GM19043 (cell line): Measurements from ENCODE around the gene CBX8.

Source experiments
- ATAC-seq: cut with Tn5 transposase; IDR thresholded peaks from one replicate; pipeline ENCODE4 v1.9.1; 2021; ENCODE audit warnings: low read depth; ENCODE audit not compliant: unreplicated experiment

Gene CBX8

DNA sequence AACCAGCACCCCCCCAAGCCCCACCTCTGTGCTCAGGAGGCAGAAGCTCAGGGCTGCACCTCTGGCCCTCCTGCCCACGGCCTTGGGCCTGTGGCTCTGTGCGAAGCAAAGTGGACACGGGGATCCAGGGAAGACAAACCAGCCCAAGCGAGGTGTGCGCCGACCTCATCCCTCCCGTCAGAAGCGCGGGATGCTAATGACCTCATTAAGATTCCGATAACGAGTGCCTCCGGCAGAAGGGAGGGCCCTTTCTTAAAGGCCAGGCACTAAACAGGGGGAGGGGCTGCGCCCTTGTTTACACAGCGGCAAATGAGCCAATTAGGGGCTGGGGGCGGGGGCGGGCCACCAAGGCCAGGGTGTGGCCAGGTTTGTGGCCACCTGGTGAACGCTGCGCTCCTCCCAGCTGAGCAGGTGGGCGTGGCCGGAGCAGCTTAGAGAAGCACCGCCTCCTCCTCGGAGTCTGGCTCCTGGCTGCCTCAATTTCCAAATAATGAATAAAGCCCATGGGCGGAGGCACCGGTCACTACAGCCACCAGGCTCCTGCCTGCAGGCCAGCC lies 39.2 kb upstream of the CBX8 start:
- ATAC-seq = no peak

DNA sequence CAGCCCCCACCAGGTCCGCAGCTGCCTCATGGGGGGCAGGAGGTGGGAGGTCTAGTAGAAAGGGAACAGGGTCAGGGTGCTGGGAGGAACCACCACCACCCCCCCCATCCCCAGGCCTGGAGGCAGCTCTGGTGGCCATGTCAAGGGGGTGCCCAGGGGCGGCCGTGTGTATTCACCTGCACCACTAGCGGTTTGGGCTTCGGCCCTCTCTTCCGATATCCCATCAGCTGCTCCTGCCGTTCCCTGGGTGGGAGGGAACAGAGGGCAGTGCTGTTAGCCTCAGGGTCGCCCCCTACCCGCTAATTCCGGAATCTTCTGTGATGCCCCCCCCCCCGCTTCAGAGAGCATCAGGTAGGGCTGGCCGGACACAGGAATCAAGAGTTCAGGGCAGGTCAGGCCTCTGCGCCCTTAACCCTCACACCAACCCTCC lies 38.6 kb upstream of the CBX8 start:
- ATAC-seq = no peak

DNA sequence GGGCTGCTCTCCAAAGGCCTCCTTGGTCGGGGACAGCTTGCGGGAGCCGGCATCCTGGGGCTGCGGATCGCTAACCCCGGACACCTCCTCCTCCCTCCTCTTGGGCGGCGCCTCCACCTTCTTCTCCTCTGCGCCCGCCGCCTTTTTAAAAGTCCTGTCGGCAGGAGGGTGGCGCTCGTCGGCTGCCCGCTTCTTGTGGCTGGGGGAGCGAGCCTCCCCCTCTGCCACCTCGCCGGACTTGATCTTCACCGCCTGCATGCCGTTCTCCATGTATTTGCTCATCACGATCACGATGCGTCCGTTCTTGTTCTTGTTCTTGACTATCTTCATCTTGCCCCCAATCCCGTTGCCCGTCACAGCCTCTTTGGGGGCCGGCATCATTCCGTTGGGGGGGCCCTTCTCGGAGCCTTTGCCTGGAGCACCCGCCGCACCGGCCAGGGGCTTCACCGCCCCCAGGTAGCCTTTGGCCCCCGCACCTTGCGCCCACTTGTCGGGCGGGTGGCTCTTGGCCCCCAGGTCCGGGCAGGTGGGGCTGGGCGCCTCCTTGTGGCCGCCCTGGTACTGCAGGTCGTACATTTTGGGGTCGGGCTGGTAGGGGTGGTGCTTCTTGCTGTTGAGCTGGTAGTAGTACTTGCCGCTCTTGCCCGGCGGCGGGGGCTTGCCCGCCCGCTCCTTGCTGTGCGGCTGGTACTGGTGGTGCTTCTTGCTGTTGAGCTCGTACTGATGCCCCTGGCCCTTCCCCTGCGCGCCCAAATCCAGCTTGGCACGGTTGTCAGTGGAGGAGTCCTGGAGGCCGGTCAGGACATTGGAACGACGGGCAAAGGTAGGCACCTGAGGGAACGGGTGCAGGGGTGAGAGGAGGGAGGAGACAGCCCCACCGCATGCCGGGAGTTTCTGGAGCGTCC lies 37.9 kb upstream of the CBX8 start:
- ATAC-seq = no peak

DNA sequence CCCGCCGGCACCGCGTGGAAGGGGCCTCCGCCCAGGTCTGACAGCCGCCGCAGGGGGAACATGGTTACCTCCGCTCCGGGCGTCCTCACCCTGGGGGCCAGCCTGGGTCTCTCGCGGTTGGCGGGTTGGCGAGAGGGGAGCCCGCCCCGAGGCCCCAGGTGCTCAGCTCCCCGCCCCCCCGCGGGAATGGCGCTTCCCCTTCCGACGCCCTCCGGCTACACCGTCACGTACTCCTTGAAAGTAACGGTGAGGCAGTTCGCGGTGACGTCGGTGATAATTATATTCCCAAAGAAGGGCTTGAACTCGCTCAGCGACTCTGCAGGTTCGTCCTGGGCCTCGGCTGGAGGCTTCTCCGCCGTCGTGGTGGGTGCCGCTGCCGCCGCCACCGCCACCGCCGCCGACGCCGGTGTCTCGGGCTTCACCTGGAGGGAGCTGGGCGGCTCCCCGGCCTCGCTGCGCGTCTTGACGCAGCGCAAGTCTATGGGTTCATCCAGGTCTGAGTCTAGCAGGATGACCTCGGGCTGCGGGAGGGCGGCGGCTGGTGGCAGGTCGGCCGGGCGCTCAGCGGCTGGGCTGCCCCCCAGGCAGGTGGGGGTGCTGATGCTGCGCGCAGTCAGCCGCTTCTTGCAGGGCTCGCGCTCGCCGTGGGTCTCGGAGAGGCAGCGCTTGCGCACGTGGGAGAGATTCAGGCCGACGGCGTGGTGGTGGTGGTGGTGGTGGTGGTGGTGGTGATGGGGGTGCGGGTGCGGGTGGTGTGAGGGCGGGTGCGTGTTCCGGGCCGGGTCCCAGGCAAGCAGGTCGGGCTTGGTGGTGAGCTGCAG lies 37.1 kb upstream of the CBX8 start:
- ATAC-seq = no peak

DNA sequence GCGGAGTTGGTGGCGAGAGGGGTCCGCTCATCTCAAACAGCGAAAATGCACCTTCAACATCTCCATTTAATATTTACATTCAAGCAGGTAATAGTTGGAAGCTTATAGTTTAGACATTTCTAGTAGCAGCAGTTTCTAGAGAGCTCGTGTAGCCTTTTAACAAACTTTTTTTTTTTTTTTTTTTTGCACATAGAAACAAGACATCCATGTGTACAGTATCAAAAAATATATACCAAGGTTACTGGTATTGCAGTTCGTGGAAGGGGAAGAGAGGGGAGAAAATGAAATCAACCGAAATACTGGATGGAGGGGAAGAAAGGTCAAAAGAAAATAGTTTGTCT lies 36.2 kb upstream of the CBX8 start:
- no peak for ATAC-seq

DNA sequence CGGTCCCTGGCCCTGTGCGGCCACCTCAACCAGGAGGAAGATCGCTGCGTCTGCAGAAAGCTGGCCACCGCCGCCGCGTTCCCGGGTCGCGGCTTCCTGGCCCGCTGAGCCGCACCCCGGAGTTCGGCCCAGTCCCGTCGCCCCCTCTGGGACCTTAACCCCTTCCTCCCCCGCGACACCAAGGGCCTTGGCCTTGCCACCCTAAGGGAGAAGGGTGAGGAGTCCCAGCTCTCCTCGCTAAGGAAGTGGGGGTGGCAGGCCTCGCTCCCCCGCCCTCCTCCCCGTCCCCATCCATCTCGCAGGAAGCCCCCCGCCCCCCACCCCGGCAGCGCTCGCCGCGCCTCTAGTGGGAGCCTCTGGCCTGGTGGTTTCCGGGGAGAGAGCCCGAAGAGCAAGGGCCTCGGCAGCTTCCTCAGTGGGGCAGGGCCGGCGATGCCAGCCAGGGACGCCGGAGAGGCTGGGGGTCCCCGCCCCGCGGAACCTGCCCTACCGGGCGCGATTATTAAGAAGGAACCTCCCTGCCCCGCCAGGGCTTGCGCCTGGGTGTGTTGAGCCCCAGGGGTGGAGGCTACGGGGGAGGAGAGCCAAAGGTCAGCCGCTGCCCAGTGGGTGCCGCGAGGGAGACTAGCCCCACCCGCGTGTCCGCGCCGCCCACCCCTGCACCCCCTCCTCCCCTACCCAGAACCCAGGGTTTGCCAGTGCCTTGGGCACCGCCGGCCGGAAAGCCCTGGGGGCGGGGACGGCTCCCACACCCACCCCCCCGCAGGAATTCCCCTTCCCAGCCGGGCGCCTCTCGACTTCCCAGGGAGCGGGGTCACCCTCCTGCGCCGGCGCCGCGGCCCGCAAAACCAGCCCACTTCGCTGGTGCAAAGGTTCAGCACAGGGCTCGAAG lies 35.6 kb upstream of the CBX8 start:
- ATAC-seq = no peak

DNA sequence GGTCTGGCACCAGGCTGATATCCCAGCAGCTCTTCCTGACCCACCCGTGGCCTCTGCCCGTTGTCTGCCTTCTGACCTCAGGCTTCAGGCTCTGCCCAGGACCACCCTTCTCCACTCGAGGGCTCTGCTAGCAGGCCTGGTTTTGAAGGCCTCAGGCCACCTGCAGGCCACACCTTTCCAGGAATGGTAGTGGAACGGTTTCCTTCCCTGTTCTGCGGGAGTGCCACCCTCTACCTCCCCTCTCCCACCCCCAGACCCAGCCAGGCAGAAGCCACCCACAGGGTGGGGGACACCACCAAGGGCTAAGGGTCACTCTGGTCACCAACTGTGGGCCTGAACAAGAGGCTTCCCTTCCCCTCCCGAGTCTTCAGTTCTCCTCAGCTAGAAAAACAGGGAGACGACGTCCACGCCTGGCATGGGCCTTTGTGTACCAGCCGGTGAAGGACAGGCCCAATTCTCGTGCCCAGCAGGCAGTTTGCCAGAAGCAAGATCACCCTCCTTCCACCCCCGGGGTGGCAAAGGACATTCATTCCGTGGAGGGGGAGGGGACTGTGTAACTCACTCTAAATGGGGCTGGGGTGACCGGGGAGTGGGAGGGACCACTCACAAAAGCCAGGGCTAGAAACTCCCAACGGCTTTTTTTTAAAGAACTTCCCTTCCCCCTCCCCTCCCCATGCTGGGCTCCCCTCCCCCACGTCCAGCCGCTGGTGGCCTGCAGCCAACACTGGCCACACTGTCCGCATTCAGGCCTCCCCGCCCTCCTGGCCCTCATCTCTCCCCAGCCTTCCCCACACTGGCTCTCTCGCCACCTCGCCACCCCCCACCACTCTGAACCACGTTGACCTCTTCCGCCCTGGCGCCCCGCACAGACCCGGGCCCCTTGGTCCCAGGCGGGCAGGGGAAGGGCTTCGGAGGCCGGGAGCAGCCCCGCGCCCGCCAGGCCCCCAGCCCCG lies 34.7 kb upstream of the CBX8 start:
- ATAC-seq = no peak

DNA sequence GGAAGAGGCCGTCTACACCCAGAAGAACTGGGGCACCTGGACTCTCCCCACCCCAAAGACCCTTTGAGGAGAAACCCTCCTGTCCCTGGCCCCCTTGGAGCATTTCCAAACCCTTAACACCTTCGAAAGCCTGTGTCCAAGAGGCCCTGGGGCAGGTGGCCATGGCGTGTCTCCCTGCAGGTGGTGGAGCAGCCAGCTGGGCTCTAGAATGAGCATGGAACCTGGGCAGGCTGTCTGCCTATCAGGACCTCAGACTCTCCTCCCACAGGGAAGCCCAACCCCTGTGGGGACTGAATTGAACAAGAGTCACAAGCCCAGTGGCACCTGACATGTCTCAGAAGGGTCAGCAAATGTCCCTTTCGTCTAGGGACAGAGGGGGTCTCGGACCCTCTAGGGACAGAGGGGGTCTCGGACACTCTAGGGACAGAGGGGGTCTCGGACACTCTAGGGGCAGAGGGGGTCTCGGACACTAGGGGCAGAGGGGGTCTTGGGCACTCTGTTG lies 33.9 kb upstream of the CBX8 start:
- ATAC-seq = no peak

DNA sequence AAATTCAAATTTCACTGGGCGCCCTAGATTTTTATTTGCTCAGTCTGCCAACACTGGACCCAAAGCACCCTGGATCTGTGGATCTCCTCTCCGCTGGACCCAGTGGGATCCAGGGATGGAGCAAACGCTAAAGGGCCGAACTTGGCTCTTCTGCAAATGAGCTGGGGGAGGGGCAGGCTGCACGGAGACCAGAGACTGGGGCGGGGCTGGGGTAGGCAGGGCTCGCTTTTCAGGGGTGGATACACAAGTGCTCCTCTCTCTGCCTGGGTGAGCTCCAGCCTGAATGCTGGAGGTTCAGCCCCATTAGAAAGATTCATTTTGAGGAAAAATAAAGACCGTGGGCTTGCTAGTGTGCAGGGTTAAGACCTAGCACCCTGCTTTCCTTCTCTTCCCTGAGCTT lies 33.4 kb upstream of the CBX8 start:
- ATAC-seq = no peak

DNA sequence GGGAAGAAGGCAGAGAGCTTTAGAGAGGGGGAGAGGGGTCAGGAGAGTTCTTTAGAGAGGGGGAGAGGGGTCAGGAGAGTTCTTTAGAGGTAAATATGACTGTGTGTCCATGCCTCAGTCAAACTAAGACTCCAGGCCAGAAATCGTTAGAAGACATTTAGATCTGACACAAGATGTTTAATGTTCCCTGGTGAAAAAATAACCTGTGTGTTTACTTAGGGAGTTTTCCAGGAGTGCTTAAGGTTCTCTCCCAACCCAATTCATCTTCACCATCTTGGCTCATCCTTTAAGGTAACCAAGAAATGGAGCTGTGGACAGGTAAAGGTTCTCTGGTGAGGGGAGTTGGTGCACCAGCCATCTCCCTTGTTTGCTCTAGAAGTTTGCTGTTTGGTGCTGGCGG lies 32.6 kb upstream of the CBX8 start:
- no peak for ATAC-seq

DNA sequence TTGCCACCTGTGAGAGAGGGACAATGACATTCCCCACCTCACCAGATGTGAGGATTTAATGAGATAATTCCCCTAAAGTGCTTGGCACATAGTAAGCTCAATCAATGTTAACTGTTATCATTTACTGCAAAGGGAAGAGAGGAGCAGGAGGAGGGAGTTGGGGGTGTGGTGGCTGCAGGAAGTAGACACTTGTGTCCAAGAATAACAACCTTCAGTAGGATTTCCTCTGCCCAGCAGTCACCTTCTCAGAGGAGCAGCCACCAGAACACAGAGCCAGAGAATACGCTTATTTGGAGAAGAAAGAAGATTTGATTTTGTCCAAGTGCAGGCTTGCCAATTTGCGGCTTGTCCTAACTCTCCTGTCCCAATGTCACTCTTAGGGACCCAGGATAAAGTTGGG lies 32.1 kb upstream of the CBX8 start:
- no peak for ATAC-seq

DNA sequence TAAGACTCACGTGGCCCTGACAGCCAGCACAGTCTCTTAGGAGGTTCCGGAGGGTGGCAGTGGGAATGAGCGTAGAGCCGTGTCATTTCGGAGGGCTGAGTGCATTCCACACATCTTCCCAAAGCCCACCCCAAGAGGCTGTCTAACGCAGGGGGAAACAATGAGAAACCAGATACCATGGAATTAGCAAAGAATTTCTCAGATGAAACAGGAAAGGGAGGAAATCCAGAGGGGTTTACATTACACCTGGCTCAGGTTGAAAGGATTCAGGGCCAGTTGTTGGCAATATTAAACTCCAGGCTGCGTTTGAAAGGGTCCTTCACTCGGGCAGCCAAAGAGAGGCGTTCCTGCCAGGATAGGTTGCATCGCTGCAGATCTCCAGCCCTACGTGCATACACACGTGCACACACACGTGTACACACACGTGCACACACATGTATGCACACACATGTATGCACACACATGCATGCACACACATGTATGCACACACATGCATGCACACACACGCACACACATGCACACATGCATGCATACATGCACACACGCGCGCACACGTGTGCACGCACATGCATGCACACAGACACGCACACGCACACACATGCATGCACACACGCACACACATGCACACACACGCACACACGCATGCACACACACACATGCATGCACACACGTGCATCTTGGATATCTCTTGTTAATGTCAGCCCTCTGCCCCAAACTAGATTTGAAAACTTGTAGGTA lies 30.1 kb upstream of the CBX8 start:
- no peak for ATAC-seq

DNA sequence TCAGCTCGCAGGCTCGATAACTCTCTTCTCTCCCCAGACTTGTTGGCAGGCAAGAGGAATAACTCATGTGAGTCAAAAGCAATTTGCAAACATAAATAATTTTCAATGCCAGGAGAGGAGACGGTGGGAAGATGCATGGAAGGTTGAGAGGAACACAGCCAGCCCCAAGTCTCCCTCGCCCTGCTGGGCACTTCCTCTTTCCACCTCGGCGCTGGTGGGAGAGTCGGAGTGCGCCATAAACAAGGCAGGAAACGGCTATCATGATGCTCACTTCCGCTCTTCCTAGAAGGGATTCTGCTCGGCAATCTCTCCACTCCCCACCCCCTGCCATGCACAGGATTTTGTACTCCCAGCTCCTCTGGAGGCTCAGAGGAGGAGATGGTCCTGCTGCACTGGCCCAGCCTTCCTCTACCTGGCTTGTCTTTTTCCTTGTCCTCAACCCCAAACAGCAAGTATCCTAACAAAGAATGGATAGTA lies 29.4 kb upstream of the CBX8 start:
- ATAC-seq = no peak

DNA sequence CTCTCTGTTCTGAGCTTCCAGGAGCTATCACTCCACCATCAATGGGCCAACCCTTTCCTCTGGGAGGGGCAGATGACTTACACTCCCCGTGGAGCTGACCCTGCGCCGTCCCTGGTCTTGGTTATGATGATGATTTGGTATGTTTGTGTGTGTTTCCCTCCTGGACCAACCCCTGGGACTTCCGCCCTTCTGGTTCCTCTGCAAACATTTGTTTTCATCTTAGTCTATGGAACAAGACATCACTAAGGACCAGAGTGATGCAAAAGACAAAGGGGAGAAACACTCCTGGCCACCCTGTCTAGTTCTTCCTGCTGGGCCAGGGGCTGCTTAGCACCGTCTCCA lies 28.7 kb upstream of the CBX8 start:
- ATAC-seq = no peak

DNA sequence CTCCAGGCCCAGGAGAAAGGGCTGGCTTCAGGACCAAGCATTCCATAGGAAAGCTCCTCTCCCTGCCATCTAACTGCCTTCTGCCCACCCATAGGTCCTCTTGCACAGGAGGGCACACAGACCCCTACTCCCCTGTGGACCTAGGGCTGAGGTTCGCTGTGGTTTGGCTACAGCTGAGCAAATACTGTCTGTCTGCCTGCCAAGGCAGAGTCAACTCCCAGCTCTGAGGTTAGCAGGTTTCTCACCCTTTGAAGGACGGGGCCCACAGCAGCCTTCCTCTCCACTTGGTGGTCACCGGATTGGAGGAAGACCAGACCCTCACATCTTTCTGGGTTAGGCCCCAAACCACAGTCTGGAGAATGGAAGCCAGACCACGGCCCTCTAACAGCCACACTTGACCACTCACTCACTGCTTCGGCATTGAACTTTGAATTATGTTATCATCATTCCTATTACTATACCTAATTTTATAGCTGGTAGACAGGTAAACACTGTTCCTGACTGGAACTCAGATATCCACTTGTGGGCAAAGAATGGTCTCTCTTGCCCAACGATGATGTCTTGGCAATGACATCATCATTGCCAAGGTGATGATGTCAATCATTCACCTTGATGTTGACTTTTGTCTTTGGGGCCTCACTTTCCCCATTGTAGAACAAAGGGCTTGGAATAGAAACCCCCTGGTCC lies 28.2 kb upstream of the CBX8 start:
- no peak for ATAC-seq

DNA sequence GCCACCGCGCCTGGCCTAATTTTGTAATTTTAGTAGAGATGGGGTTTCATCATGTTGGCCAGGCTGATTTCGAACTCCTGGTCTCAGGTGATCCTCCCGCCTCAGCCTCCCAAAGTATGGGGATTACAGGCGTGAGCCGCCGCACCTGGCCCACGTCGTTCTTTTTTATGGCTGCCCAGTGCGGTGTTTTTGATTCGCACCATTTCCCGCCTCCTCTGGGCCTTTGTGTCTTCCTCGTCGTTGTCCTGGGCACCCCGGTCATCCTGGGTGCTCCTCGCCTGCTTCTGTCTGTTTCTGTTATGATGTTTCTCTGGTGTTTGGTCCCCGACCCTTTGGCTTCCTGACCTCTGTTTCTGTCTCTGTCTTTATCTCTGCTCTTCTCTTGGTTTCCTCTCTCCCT lies 27.4 kb upstream of the CBX8 start:
- no peak for ATAC-seq

DNA sequence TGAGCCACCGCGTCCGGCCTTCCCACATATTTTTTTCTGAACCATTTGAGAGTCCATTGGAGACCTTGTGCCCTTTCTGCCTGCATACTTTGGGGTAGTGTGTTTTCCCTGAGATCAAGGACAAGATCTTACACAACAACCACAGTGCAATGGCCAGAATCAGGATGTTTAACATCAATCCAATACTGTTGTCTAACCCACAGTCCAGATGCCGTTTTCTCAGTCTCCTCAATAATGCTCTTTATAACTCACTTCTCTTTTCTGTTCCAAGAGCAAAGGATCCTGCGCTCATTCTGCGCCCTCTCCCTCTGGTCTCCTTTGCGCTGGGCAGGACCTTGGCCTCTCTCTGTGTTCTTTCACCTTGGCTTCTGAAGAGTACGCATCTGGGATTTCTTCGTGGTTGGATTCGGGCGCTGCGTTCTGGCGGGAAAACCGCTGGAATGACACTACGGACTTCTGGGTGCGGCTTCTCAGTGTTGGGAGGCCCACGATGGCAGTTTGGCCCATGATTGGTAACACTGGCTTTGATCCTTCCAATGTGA lies 25.8 kb upstream of the CBX8 start:
- ATAC-seq = no peak
